ENCODE results near the gene GDPD3. TPM values are rescaled to one million over a fixed set of nuclear protein-coding genes. Genes with fewer than 3 reads are reported as not detected.

Gene GDPD3
- polyA plus RNA-seq, 3 donors: 9.6 TPM; not detected in 2

GRCh38 chr16:30141750-30142149 lies 28.4 kb upstream of the GDPD3 start:
- Mint-ChIP-seq H3K27ac (peak overlapping the region in 1 of 7 donors; percentile 12), H3K9me3 (no peaks in the 10 kb centered on the region), H3K27me3 (ENCODE audit: low read depth in 3 of 3) (peaks cover 0 to 7% (median 0%) of the 10 kb centered on the region in 3 donors), H3K36me3 (no peaks in the 10 kb centered on the region), H3K4me3 (no peak overlapping the region), H3K4me1 (peaks cover 55% of the 10 kb centered on the region)
- H3K27me3 ChIP-seq (ENCODE audit: control insufficient read depth in 2 of 2, insufficient read depth in 2 of 2, low read length in 2 of 2): no peaks in the 10 kb centered on the region
- H3K36me3 ChIP-seq (replicated peaks in 1 of 2; ENCODE audit: control insufficient read depth in 1 of 2, insufficient read depth in 2 of 2, low read length in 2 of 2): no peaks in the 10 kb centered on the region
- H3K27ac ChIP-seq (ENCODE audit: low read depth in 1 of 2, low read length in 2 of 2): no peak overlapping the region
- DNase-seq: no peak
- no peak for TF ChIP-seq CTCF (IDR thresholded peaks at IDR 0.05)
- H3K79me2 ChIP-seq (ENCODE audit: insufficient read depth, low read length): no peaks in the 10 kb centered on the region
- WGBS (ENCODE audit: insufficient coverage): 90% methylated on average over 2 of the region's 2 CpGs
- intact Hi-C loops (cut with micrococcal nuclease): no loop called here
- no peak overlapping the region for H3K9ac ChIP-seq (ENCODE audit: insufficient read depth, low read length, poor library complexity, severe bottlenecking)
- no peak overlapping the region for H3K4me3 ChIP-seq (replicated peaks in 1 of 3; ENCODE audit: low read depth in 2 of 3, low read length in 3 of 3)
- H3K9me3 ChIP-seq (replicated peaks in 1 of 2; ENCODE audit: control insufficient read depth in 1 of 2, insufficient read depth in 1 of 2, low read length in 2 of 2): no peaks in the 10 kb centered on the region
- peaks cover 44 to 45% of the 10 kb centered on the region in 2 donors for H3K4me1 ChIP-seq (ENCODE audit: control insufficient read depth in 1 of 2, insufficient read depth in 2 of 2, low read length in 2 of 2)
- no peak overlapping the region for H2AFZ ChIP-seq (ENCODE audit: insufficient read depth, low read depth, low read length, poor library complexity, severe bottlenecking)
- H4K20me1 ChIP-seq (ENCODE audit: insufficient read depth, low read length): no peaks in the 10 kb centered on the region
- no peak overlapping the region for H3K4me2 ChIP-seq (replicated peaks; ENCODE audit: extremely low read depth, low read length, poor library complexity, severe bottlenecking)

DNA sequence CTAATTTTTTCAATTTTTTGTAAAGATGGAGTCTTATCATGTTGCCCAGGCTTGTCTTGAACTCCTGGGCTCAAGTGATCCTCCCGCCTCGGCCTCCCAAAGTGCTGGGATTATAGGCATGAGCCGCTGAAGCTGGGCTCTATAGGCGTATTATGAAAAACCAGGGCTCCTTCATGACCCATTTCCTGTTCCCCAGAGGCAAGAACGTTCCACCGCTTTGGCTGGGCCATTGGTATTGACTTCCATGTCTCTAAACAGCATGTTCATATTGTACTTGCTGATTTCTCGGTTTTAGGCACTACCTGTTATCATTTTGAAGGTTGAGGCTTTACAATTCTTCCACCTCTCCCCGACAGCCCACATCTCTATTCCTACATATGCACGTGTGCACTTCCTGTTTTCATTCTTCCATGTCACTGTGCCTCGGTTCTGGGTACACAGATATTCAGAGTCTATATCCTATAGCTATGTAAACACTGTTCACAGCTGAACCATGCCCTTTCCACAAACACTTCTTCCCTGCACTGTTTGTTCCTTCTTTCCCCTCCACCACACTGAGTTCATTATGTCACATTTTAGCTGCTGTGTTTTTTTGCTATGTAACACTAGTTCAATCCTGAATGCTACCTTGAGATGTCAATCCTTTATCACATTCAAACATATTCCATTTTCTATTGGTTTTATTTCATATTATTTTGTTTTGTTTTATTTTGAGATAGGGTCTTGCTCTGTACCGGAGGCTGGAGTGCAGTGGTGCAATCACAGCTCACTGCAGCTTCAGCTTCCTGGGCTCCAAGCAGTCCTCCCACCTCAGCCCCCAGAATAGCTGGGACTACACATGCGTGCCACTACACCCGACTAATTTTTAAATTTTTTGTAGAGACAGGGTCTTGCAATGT lies 26.5 kb upstream of the GDPD3 start:
- H4K20me1 ChIP-seq (ENCODE audit: insufficient read depth, low read length): no peaks in the 10 kb centered on the region
- no peak for TF ChIP-seq CTCF (IDR thresholded peaks at IDR 0.05)
- no peaks in the 10 kb centered on the region for H3K27me3 ChIP-seq (ENCODE audit: control insufficient read depth in 2 of 2, insufficient read depth in 2 of 2, low read length in 2 of 2)
- intact Hi-C loops (cut with micrococcal nuclease): no loop called here
- H3K36me3 ChIP-seq (replicated peaks in 1 of 2; ENCODE audit: control insufficient read depth in 1 of 2, insufficient read depth in 2 of 2, low read length in 2 of 2): no peaks in the 10 kb centered on the region
- peak overlapping the region in 1 of 3 experiments; percentile 30 for H3K4me3 ChIP-seq (replicated peaks in 1 of 3; ENCODE audit: low read depth in 2 of 3, low read length in 3 of 3)
- peak overlapping the region in 1 of 2 donors; percentile 62 for H3K4me3 Mint-ChIP-seq
- peak overlapping the region; percentile 43 for H2AFZ ChIP-seq (ENCODE audit: insufficient read depth, low read depth, low read length, poor library complexity, severe bottlenecking)
- no peaks in the 10 kb centered on the region for H3K9me3 ChIP-seq (replicated peaks in 1 of 2; ENCODE audit: control insufficient read depth in 1 of 2, insufficient read depth in 1 of 2, low read length in 2 of 2)
- peaks cover 58% of the 10 kb centered on the region for H3K4me1 Mint-ChIP-seq
- peak in 2 of 3 donors; percentile 43 to 50 for DNase-seq
- peaks cover 43 to 45% of the 10 kb centered on the region in 2 donors for H3K4me1 ChIP-seq (ENCODE audit: control insufficient read depth in 1 of 2, insufficient read depth in 2 of 2, low read length in 2 of 2)
- peak overlapping the region; percentile 45 for H3K4me2 ChIP-seq (replicated peaks; ENCODE audit: extremely low read depth, low read length, poor library complexity, severe bottlenecking)
- H3K27me3 Mint-ChIP-seq (ENCODE audit: low read depth in 3 of 3): peaks cover 0 to 7% (median 0%) of the 10 kb centered on the region in 3 donors
- H3K27ac Mint-ChIP-seq: peak overlapping the region; percentile 46 to 90 (median 78)
- H3K79me2 ChIP-seq (ENCODE audit: insufficient read depth, low read length): no peaks in the 10 kb centered on the region
- no peak overlapping the region for H3K9ac ChIP-seq (ENCODE audit: insufficient read depth, low read length, poor library complexity, severe bottlenecking)
- no peaks in the 10 kb centered on the region for H3K36me3 Mint-ChIP-seq
- H3K9me3 Mint-ChIP-seq: no peaks in the 10 kb centered on the region
- 28% methylated on average over 9 of the region's 13 CpGs for WGBS (ENCODE audit: insufficient coverage)
- peak overlapping the region; percentile 8 to 69 for H3K27ac ChIP-seq (ENCODE audit: low read depth in 1 of 2, low read length in 2 of 2)
